HG03103 (cell line): ENCODE results near the gene NHP2.
"Not testable (repeated sequence)": the region's sequence is repeated elsewhere in the genome, so short reads cannot be mapped to it uniquely, and the experiment has no call there.

ENCODE experiments used
- ATAC-seq: cut with Tn5 transposase; IDR thresholded peaks from one replicate; pipeline ENCODE4 v1.9.1; 2021; ENCODE audit warnings: low read depth; ENCODE audit not compliant: unreplicated experiment

Gene NHP2

DNA sequence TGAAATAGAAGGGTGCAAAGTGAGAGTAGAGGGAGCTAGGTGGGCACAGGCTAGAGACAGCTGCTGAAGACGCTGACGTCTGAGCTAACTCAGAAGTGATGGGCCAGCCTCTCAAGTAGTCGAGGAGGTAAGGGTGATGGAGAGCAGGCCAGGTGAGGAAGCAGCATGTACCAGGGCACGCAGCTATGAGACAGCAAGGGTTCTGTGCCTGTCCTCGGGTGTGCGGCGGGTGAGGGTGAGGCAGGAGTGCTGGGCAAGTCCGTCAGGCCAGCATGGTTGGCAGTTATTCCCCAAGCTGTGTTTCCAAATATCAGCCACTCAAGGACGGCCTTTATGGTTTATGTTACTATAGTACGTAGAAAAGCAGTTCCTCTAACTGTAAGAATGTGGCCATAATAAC lies 16.7 kb downstream of the NHP2 start:
- no peak for ATAC-seq

DNA sequence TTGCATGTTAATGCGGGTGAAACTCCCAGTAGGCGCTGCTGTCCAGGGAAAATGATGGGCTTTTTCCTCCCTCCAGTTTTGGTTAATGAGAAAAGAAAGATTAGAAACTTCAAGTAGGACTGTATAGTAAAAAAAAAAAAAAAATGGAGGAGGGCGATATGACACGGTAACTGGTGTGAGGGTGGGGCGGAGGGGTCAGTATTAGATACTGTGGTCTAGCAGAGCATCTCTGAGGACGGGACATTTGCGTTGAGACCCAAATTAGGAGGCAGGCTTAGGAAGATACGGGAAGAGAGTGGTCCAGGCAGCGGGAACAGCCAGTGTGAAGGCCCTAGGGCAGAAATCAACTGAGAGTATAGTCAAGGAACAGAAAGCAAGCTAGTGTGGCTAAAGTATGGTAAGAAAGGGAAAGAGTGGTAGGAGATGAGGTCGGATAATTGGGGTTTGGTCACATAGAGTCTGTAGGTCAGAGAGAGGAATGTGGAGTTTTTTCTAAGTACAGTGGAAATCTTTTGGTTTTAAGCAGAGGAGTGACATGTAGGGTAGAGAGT lies 22.2 kb downstream of the NHP2 start:
- no peak for ATAC-seq

DNA sequence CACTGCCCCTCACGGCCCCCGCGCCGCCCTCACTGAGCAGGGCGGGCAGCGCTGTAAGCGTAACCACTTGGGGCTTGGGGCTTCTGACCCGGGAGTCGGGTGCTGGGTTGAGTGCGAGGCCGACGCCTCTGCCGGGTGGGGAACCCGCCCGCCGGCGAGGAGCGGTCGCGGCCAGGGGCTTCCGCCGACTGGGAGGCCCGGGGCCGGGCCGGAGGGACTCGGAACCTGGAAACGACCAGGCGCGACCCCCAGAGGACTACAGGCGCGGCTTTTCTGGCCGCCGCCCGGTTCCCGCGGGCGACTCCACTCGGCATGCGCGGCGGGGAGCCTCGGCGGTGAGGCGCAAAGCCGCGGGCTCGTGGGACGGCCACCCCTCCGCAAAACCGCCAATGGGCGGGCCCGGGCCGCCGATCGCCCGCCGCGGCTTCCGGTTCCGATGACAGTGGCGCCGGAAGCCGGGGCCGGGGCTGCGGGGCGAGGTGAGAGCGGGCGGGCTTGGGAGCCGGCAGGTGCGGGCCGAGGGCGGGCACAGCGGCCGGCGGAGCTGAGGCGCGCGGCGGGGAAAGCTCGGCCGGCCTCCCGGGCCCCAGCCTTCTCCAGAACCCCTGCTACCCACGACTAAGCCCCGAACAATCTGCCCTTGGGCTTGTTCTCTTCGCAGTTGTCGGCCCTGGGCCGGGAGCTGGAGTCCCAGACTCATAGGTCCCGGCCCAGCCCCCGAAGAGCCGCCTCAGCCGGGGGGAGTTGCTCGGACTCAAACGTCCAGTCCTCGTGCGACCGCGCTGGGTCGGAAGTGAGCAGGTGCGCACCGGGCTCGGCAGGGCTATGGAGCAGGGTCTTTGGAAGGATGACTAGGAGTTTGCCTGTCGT lies 22.9 kb downstream of the NHP2 start, which contains the start of gene RMND5B:
Gene RMND5B (plus strand): TSS at position 439 of the 870 bp plus-strand sequence. CDS start 7,106 bp downstream, outside the sequence.
- ATAC-seq, result peak; percentile 86

DNA sequence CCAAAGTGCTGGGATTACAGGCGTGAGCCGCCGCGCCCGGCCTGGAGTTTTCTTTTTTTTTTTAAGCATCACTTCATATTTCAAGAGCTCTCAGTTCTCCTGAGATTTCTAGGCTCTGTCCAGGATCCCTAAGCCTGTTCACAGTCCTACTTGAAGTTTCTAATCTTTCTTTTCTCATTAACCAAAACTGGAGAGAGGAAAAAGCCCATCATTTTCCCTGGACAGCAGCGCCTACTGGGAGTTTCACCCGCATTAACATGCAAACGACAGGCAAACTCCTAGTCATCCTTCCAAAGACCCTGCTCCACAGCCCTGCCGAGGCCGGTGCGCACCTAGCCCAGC lies 23.5 kb downstream of the NHP2 start:
- ATAC-seq, result not testable (repeated sequence)

DNA sequence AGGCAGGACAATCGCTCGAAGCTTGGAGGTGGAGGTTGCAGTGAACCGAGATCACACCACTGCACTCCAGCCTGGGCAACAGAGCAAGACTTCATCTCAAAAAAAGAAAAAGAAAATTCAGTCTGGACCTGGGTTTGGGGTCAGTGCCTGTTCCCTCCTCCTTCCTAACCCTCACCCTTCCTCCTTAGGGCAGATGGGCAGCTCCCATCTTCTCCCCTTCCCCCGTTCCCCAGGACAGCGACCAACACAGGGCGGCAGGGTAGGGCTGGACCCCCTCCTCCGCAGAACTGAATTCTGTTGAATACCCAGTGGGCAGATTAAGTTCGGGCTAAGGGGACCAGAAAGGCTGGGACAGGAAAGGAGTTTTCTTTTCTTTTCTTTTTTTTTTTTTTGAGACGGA lies 24.4 kb downstream of the NHP2 start:
- ATAC-seq, result no peak

DNA sequence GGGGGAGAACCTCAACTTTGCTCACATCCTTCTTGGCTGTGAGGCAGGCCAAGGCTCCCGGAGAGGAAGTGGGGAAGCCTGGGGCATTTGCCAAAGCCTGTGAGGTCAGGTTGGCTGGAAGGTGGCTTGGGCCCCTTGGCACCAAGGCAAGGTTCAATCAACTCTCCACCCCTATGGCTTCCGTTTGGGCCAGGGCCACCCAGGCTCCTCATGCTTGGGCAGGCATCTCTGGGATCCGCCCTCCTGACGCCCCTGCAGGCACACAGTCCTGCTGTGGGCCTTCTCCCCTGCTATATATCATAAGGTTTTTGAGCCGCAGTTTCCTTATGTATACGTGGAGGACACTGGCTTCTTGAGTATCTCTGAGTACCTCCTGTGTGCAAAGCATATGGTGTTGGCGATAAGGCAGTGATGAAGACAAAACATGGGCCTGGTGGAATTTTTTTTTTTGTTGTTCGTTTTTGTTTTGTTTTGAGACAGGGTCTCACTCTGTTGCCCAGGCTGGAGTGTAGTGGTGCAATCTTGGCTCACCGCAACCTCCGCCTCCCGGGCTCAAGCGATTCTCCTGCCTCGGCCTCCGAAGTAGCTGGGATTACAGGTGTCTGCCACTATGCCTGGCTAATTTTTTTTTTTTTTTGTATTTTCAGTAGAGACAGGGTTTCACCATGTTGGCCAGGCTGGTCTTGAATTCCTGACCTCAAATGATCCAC lies 26.2 kb downstream of the NHP2 start:
- ATAC-seq, result not testable (repeated sequence)

DNA sequence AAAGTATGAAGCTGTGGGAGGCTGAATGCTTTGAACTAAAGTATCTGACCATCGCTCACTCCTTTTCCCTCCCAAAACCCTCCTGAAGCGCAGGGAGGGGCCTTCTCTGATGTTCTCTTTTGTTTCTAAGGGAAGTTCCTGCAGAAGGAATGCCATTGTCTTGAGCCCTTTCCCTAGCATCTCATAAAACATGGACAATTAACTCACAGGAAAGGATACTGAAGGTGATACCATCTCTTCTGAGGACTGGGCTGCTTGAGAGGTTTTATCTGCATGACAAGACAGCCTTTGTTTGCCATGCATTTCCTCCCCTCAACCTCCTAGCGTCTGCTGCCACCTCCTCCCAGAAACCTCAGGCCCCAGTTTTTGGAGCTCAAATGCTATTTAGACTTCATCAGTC lies 27.1 kb downstream of the NHP2 start:
- ATAC-seq, result no peak

DNA sequence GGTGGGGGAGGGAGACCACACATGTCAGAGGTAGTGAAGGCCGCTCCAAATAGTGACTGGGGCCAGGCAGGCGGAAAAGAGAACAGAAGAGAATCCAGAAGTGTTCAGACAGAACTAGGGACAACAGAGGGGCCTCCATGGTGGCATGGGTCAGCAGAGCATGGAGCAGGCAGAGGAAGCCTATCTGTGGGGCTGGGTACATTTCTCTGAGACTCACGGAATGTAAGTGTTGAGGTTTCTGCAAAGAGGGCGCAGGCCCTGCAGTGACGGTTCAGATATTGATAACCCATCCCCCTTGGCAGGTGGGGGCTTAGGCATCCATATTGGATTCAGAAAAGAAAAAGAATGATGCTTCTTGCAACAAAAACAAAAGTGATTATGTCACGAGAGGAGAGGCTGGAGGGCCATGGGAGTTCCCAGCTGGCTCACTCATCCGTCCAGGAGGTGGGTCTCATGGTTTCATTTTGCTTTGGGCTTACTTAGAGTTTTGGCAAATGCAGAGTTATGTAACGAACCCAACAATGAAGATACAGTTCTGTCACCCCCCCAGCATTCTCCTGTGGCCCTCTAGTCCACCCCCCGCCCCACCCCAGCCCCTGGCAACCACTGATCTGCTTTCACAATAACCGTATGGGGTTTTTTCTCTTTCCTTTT lies 28.3 kb downstream of the NHP2 start:
- no peak for ATAC-seq

DNA sequence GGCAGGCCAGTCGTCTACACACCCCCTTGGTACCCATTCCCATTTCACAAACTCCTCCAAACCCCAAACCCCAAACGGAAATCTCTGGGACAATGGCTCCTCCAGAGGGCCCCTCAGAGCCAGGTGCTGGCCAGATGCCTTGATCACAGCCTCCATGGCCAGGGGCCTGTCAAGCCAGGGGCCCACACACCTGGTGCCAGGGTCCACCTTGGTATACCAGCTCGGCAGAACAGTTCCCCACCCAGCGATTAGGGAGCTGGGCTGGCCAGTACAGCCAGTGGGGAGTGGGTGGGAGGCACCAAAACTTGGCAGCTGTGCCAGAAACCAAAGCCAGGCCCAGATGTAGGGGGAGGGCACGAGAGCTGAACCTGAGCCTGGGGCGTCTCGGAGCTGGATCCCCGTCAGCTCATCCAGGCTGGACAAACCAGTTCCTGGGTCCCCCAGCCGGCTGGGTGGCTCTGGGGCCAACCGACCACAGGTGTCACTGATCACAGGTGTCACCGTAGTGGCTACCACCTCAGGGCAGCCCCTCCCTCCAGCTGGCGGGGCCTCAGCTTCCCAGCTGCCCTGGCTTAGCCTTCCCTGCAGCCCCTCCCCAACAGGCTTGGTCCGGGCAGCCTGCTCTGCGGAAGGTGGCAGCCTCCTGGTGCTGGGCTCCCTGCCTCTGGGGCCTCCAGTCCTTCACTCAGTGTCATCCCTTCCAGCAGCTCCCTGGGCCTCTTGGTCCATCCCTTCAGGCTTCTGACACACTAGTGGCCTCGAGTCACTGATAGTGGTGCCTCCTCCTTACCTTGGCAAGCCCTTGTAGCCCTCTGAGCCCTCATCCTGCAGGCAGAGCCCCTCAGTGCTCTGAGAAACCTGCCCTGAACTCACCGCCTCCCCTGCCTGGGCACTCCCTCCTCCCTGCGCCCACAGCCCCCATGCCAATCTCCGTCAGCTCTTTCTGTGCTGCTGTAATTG lies 29.4 kb downstream of the NHP2 start:
- ATAC-seq, result no peak

DNA sequence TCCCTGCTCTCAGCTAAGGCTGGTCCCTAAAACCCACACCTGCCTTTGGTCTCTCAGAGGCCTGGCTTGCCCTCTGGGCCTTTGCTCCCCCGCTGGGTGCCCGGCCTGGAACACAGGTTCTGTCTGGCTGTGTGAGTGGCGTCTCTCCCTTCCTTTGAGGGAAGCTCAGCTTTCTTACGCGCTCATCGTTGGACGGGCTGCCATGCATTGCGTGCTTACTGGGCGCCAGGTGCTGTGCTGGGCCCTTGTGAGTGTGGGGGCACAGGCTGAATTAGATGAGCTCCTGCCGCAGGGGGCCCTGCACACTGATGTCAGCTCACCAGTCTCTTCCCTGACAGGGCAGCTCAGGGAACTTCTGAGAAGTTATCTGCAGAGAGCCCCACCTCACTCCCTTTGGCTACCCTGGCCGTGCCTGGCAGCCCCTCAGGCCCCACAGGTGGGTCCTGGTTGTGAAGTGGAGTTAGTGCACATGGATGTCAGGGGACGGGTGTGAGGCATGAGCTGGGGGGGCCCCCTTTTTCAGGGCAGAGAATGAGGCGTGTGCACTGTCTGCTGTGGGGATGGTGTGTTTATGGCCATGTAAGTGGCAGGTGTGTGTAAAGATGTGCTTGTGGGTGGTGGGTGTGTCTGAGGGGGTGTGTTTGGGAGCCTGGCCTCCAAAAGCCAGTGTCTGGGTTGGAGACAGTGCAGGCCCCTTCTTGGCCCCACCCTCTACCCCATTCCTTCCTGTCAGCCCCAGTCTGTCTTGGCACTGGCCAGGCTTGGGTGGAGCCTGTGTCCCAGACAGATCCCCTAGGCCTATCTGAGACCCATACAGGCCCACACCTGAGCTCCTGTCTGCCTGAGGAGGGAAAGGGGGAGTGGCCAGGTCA lies 30.4 kb downstream of the NHP2 start:
- no peak for ATAC-seq

DNA sequence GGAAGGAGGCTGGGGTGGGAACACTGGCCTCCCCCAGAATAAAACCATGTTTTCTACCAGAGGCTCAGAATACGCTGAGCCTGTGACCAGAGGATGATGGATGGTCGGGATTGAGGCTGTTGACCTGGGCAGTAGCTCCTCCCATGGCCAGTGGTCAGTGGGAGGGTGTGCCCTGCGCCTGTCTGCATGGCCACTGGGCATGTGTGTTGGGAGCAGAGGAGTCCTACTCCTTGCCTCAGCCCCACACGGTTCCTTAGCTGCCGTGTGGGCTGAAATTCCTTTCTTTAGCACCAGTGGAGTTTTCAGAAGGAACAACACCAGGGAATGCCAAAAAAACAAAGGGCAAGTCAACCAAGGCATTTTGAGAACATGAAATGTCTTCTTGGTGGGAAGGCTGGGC lies 31.3 kb downstream of the NHP2 start:
- ATAC-seq, result no peak

DNA sequence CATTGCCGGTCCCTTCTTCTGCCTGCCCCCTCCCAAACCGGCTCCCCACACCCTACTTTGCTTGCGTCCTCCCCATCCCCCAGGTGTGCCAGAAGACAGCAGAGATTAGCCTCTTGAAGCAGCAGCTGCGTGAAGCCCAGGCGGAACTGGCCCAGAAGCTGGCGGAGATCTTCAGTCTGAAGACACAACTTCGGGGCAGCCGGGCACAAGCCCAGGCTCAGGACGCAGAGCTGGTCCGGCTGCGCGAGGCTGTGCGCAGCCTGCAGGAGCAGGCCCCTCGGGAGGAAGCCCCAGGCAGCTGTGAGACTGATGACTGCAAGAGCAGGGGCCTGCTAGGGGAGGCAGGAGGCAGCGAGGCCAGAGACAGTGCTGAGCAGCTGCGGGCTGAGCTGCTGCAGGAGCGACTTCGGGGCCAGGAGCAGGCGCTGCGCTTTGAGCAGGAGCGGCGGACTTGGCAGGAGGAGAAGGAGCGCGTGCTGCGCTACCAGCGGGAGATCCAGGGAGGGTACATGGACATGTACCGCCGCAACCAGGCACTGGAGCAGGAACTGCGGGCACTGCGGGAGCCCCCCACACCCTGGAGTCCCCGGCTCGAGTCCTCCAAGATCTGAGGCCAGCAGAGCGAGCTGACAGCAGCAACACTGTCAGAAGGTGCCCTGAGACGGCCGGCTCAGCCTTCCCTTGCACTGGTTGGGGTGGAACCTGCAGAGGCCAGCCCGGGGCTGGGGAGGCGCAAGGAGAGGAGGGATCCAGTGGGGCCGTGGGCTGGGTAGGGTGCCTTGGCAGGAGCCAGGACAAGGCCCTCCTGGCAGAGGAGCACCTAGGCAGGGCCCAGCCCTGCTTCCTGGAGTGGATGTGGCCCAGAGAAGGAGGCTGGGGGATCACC lies 32.1 kb downstream of the NHP2 start:
- ATAC-seq, result no peak

DNA sequence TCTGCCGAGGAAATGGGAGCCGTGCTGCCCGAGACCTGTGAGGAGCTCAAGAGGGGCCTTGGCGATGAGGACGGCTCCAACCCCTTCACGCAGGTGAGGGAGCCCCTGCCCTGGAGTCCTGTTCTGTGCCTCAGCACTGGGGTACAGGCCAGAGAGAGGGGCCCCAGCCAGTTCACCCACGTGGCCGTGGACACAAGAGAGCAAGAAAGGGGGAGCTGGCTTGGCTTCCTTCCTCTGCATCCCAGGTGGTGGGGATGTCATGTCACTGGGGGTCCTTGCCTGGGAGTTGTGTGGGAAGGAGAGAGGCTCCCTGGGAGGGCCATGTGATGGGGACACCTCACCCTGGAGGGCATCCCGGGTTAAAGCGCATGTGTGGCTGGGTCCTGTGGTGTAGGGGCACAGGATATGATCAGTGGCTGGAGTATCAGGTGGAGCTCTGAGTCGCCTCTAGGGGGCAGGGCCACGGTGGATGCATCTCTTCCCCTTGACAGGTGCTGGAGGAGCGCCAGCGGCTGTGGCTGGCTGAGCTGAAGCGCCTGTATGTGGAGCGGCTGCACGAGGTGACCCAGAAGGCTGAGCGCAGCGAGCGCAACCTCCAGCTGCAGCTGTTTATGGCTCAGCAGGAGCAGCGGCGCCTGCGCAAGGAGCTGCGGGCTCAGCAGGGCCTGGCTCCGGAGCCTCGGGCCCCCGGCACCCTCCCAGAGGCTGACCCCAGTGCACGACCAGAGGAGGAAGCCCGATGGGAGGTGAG lies 32.9 kb downstream of the NHP2 start:
- peak; percentile 62 for ATAC-seq

DNA sequence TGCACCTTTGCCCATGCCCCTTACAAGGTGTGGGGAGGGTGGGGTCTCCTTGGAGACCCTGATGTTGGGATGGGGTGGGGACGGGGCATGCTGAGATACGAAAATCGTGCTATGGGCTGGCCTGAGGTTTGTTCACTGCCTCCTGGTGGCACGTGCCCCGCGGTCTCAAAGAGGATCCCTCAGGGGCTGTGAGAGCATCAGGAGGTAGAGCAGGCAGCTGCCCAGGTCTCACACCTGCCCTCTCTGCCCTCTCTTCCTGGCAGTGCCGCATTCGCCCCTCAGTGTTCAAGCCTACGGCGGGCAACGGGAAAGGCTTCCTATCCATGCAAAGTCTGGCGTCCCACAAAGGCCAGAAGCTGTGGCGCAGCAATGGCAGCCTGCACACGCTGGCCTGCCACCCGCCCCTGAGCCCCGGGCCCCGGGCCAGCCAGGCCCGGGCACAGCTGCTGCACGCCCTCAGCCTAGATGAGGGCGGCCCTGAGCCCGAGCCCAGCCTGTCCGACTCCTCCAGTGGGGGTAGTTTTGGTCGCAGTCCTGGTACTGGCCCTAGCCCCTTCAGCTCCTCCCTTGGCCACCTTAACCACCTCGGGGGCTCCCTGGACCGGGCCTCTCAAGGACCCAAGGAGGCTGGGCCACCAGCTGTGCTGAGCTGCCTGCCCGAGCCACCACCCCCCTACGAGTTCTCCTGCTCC lies 33.6 kb downstream of the NHP2 start:
- ATAC-seq, result no peak

DNA sequence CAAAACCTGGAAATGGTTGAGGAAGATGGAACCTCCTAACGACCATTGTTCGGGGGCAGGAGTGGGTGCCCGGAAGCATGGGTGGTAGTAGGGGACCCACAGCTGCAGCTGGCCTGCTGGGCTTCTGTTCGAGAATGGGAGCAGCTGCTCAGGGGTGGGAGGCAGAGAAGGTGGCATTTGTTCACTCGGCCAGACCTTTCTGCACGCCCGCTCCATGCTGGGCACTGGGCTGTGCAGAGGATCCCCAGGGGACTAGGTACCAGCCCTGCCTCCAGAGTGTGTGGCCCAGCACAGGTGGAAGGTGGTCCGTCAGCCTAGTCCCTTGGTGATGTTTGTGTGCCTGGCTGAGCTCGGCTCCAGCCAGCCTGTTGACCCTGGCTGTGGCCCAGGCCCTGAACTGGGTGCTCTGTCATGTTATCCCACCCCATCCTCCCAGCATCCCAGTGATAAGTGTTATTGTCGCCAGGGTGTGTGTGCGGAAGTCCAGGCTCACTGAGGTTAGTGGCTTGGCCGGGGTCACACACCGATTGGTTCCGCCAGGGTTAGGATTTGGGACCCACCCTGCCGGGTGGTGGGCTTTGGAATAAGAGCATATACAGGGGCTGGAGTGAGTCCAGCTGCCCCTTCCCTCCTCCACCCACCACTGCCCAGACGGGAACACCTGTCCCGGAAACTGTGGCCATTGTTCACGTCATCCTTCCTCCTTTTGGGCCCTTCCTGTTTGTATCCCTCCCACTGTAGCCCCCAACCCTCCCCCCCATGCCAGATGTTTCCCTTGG lies 35.6 kb downstream of the NHP2 start:
- no peak for ATAC-seq
